Uterus (tissue), 4 donors: Measurements from ENCODE around the gene INHA. TPM values are rescaled to one million over a fixed set of nuclear protein-coding genes. Genes with fewer than 3 reads are reported as not detected.

Experiments
- DNase-seq, 2 donors: peaks; one replicate each; pipeline ENCODE4 v3.0.0-alpha.2; 2019 to 2020
- H3K27ac ChIP-seq, 2 donors: fragments of 200-600 bp; sonication (generic); 1 replicate in 1 of 2; 2 replicates in 1 of 2; pipeline ENCODE4 v1.5.1; 2016 to 2018
- H3K27me3 ChIP-seq, 2 donors: fragments of 200-600 bp; sonication (generic); one replicate each; pipeline ENCODE4 v1.5.1; 2018 to 2019; ENCODE audit warnings: control low read depth in 1 of 2
- H3K36me3 ChIP-seq, 2 donors: fragments of 200-600 bp; sonication (generic); one replicate each; pipeline ENCODE4 v1.5.1; 2019; ENCODE audit warnings: control low read depth in 1 of 2
- H3K4me1 ChIP-seq, 2 donors: fragments of 200-600 bp; sonication (generic); one replicate each; pipeline ENCODE4 v1.5.1; 2018 to 2019; ENCODE audit warnings: control low read depth in 1 of 2
- H3K4me3 ChIP-seq, 2 donors: fragments of 200-600 bp; sonication (generic); 1 replicate in 1 of 2; 2 replicates in 1 of 2; pipeline ENCODE4 v1.5.1; 2018 to 2019; ENCODE audit warnings: mild to moderate bottlenecking in 1 of 2
- H3K9me3 ChIP-seq, 2 donors: fragments of 200-600 bp; sonication (generic); one replicate each; pipeline ENCODE4 v1.5.1; 2019; ENCODE audit warnings: control low read depth in 1 of 2
- CTCF ChIP-seq, 4 experiments: fragments of 200-600 bp in 2 of 4; fragments of 450-650 bp in 2 of 4; sonication (generic) in 2 of 4; IDR thresholded peaks; one replicate each; pipeline ENCODE4 v1.5.1; 2016 to 2019; ENCODE audit warnings: antibody characterized with exemption in 4 of 4, mild to moderate bottlenecking in 2 of 4, moderate library complexity in 1 of 4
- POLR2A ChIP-seq, 2 donors: fragments of 450-650 bp; IDR thresholded peaks; one replicate each; pipeline ENCODE4 v1.6.1; 2016; ENCODE audit warnings: antibody characterized with exemption in 2 of 2, mild to moderate bottlenecking in 1 of 2, moderate library complexity in 1 of 2
- intact Hi-C: fragments of 100-400 bp; cut with DNase I; formaldehyde crosslinking; loops from one replicate; pipeline ENCODE4 v1.15.1; 2023; ENCODE audit warnings: low total_unique reads
- total RNA-seq, 4 donors: library from RNA; depleted of rRNA in 3 of 4; stranded (reverse); fragments of >200 nt in 3 of 4; gene quantifications; one replicate each; pipeline versions ENCODE4 v1.1.0 to v1.2.4, GENCODE V29; 2014 to 2023
- donor health status: DM: yes; HTN: yes; CAD: no.

INHA gene
- total RNA-seq, 4 donors from 2014 or later = 2.4 TPM; not detected in 3

DNA sequence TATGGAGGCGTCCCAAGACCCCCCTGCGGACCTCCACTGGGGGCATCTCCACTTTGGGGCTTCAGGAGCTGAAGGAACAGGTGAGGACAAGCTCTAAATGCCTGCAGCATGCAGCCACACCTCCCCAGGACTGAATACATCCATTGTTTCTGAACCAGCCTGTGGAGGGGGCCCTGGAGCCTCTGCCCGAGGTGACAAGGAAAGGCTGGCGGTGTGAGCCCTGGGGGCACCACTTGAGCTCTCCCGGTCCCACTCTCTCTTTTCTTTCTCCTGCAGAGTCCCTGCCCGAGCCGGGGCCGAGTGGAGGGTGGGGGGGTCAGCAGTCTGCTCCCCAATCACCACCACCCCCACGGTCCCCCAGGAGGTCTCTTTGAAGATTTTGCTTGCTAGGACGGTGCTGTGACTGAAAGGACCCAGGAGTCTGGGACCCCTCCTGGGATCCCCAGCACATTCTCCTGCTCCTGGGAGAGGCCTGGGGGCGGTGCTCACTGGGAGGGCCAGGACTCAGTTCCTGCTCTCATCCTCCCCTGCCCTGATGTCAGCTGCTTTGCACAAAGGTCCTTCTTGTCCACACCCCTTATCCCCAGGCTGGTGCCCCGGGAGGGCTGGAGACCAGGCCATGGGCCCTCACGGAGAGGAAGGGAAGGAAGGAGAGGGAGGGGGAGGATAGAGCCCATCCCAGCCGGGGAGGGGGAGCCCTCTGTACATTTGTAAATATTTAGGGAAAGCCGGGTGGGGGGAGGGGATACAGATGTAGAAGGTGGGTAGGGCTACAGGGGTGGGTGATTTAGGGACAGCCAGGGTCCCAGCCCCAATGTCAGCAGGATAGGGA lies 34.2 kb upstream of the INHA start:
- no peak for DNase-seq
- intact Hi-C loops = no loop called here
- no peak overlapping the region for H3K4me3 ChIP-seq

DNA sequence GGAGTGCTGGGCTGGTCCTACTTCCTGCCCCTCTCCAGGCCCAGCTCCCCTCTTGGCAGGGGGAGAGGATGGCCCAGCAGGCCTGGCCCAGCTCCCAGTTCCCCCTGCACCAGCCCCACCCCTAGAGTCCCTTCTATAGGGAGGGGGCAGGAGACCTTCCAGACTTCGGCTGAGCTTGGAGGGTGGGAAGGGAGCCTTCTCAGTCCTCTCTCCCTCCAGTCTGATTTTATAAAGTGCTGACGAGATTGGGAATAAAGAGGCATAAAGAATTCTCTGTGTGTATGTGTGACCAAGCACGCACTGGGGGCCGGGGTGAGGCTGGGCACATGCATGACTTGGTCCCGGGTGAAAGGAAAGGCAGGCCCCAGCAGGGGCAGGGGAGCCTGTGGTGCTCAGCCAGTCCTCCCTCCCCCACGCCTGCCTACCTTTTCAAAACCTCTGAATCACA lies 33.6 kb upstream of the INHA start:
- Histone ChIP-seq H3K4me3 (no peak overlapping the region), H3K4me1 (peaks cover 0 to 5% of the 10 kb centered on the region in 2 donors), H3K27me3 (no peaks in the 10 kb centered on the region), H3K36me3 (no peaks in the 10 kb centered on the region), H3K27ac (no peak overlapping the region), H3K9me3 (no peaks in the 10 kb centered on the region)
- no peak for TF ChIP-seq CTCF (IDR thresholded peaks at IDR 0.05)
- no peak for TF ChIP-seq POLR2A (IDR thresholded peaks at IDR 0.05)
- intact Hi-C loops = no loop called here
- no peak for DNase-seq

More for the DNA sequence above, 34.2 kb upstream of the INHA start:
- no peaks in the 10 kb centered on the region for H3K9me3 ChIP-seq
- no peak for TF ChIP-seq POLR2A (IDR thresholded peaks at IDR 0.05)
- no peak for TF ChIP-seq CTCF (IDR thresholded peaks at IDR 0.05)
- H3K4me1 ChIP-seq = peaks cover 0 to 5% of the 10 kb centered on the region in 2 donors
- no peaks in the 10 kb centered on the region for H3K27me3 ChIP-seq
- no peaks in the 10 kb centered on the region for H3K36me3 ChIP-seq
- no peak overlapping the region for H3K27ac ChIP-seq

GRCh38 chr2:219538956-219539788 lies 32.9 kb upstream of the INHA start:
- TF ChIP-seq CTCF (IDR thresholded peaks at IDR 0.05) (no peak), POLR2A (IDR thresholded peaks at IDR 0.05) (no peak)
- no peak for DNase-seq
- H3K9me3 ChIP-seq = no peaks in the 10 kb centered on the region
- H3K36me3 ChIP-seq = no peaks in the 10 kb centered on the region
- no peak overlapping the region for H3K4me3 ChIP-seq
- H3K4me1 ChIP-seq = peaks cover 0 to 5% of the 10 kb centered on the region in 2 donors
- no peak overlapping the region for H3K27ac ChIP-seq
- no peaks in the 10 kb centered on the region for H3K27me3 ChIP-seq
- intact Hi-C loops = no loop called here

- TF ChIP-seq POLR2A (IDR thresholded peaks at IDR 0.05) (no peak), CTCF (IDR thresholded peaks at IDR 0.05) (no peak)
- no peaks in the 10 kb centered on the region for H3K9me3 ChIP-seq
- H3K27me3 ChIP-seq = no peaks in the 10 kb centered on the region
- H3K4me1 ChIP-seq = peaks cover 0 to 5% of the 10 kb centered on the region in 2 donors
- H3K36me3 ChIP-seq = no peaks in the 10 kb centered on the region
- intact Hi-C loops = loop anchor here (2.0 kb wide), 1 partner anchor 103 kb away; no protein-coding TSS in a partner anchor
- DNase-seq = peak in 1 of 2 donors; percentile 19
- H3K27ac ChIP-seq = no peak overlapping the region
- no peak overlapping the region for H3K4me3 ChIP-seq
Observed at GRCh38 chr2:219539926-219540678, 32.0 kb upstream of the INHA start.
